ENCODE data around the gene CASKIN1.
"Not testable (repeated sequence)": the region's sequence is repeated elsewhere in the genome, so short reads cannot be mapped to it uniquely, and the experiment has no call there.

CASKIN1 gene

DNA sequence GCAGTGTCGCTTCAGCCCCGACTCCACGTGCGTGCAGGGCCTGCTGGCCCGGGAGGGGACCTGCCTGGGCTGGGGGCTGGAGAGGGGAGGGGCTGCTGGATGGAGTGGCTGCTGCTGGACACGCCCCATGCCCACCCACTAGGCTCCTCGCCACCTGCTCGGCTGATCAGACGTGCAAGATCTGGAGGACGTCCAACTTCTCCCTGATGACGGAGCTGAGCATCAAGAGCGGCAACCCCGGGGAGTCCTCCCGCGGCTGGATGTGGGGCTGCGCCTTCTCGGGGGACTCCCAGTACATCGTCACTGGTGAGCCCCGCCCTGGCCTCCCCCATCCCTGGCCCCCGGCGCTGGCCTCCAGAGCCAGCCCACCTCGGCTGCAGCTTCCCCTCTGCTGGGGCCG lies 11.9 kb upstream of the CASKIN1 start:
- Mint-ChIP-seq H3K4me1 (peaks cover 37% of the 10 kb centered on the region), H3K9me3 (no peaks in the 10 kb centered on the region), H3K36me3 (ENCODE audit: low read depth) (peaks cover 28% of the 10 kb centered on the region), H3K27me3 (no peaks in the 10 kb centered on the region), H3K27ac (no peak overlapping the region), H3K4me3 (no peak overlapping the region)
- DNase-seq (no peak), ATAC-seq (no peak)

DNA sequence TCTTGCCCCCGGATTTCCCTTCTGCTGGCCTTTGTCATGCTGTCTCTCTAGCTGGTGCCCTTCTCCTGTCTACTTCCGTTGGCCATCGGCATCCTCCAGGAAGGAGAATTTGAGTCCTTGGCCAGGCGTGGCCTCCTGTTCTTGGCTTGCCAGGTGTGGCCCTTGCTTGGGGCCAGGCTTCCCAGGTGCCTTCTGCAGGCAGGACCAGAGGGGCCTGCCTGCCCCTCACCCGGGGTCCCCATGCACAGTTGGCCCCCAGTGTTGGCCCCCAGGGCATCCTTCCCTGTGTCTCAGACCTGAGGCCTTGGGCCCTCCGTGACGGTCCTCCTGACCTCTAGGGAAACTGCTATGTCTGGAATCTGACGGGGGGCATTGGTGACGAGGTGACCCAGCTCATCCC lies 11.5 kb upstream of the CASKIN1 start:
- H3K36me3 Mint-ChIP-seq (ENCODE audit: low read depth): peaks cover 26% of the 10 kb centered on the region
- peak overlapping the region; percentile 87 for H3K4me3 Mint-ChIP-seq
- H3K9me3 Mint-ChIP-seq: no peaks in the 10 kb centered on the region
- H3K27ac Mint-ChIP-seq: peak overlapping the region; percentile 30
- ATAC-seq: no peak
- DNase-seq: no peak
- no peaks in the 10 kb centered on the region for H3K27me3 Mint-ChIP-seq
- H3K4me1 Mint-ChIP-seq: peaks cover 33% of the 10 kb centered on the region

DNA sequence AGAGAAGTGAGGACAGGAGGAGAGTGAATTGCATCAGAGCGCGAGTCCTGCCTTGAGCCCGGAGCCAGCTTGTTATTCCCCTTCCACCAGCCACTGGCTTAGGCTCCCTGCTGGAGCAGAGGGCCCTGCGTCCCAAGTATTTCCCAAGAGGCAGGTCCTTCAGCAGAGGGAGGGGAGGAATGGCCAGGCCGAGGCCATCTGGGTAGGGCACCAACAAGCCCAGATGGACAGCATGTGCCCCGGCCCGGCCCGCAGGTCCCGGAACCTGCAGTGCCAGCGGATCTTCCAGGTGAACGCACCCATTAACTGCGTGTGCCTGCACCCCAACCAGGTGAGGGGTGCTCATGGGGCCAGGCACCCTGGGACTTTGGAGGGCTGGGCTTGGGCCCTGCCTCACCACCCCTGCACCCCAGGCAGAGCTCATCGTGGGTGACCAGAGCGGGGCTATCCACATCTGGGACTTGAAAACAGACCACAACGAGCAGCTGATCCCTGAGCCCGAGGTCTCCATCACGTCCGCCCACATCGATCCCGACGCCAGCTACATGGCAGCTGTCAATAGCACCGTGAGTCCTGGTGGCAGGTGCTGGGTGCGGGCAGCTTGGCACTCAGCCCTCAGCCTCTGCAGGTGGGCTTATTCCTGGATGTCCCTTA lies 10.5 kb upstream of the CASKIN1 start:
- ATAC-seq (no peak), DNase-seq (no peak)
- Mint-ChIP-seq H3K9me3 (no peaks in the 10 kb centered on the region), H3K27me3 (no peaks in the 10 kb centered on the region), H3K4me3 (peak overlapping the region; percentile 87), H3K36me3 (ENCODE audit: low read depth) (peaks cover 18% of the 10 kb centered on the region), H3K4me1 (peaks cover 26% of the 10 kb centered on the region), H3K27ac (peak overlapping the region; percentile 88)

- peak overlapping the region; percentile 87 for H3K4me3 Mint-ChIP-seq
- peaks cover 18% of the 10 kb centered on the region for H3K36me3 Mint-ChIP-seq (ENCODE audit: low read depth)
- no peaks in the 10 kb centered on the region for H3K27me3 Mint-ChIP-seq
- peaks cover 25% of the 10 kb centered on the region for H3K4me1 Mint-ChIP-seq
- DNase-seq (no peak), ATAC-seq (no peak)
- H3K9me3 Mint-ChIP-seq: no peaks in the 10 kb centered on the region
- peak overlapping the region; percentile 88 for H3K27ac Mint-ChIP-seq
Measured at GRCh38 chr16:2206420-2206779, 10.0 kb upstream of the CASKIN1 start.

GRCh38 chr16:2205967-2206313 lies 9.5 kb upstream of the CASKIN1 start:
- Mint-ChIP-seq H3K9me3 (no peaks in the 10 kb centered on the region), H3K27me3 (no peaks in the 10 kb centered on the region), H3K4me1 (peaks cover 25% of the 10 kb centered on the region), H3K36me3 (ENCODE audit: low read depth) (peaks cover 18% of the 10 kb centered on the region), H3K4me3 (peak overlapping the region; percentile 87), H3K27ac (peak overlapping the region; percentile 88)
- no peak for DNase-seq
- ATAC-seq: peak; percentile 8

DNA sequence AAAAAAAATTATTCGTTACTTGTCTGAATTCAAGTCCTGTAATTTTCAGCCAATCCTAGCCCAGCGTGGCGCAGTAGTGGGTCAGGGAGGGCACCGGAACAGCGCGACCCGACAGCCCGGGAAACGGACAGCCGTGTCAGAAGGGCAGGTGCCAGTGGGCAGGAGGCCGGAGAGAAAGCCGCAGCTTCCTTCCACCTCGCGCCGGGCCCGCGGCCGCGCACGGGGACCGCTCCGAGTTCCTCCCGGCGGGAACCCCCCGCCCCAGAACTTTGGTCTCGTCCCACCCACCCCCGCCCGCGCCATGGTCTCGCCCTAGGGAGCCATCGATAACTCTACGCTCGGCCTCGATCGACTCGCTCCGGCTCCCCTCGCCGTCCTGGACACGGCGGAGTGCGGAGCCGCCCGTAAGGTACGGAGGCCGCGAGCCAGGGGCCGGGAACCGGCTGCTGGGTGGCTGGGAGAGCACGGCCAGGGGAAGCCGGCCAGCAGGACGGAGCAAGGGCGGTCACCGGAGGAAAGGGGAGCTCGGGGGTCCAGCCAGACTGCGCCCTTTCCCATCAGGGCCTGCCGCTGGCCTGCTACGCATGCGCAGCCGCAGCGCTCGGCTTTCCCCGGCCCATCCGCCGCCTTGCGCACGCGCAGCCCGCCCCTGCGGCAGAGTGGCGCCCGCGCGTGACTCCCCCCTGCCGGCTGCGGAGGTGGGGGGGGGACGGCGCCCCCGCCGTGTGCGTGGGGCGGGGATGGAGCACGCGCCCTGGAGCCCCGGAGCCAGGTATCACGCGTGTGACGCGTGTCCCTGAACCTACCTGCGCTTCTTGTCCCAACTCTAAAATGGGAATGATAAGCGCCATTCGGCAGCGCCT lies 8.9 kb upstream of the CASKIN1 start, which contains the start of gene MLST8:
TSS of gene MLST8 (plus strand) at position 351 of the 863 bp plus-strand sequence. CDS start 632 bp downstream, outside the sequence.
- ATAC-seq (peak; percentile 75), DNase-seq (peak; percentile 90)
- Mint-ChIP-seq H3K27ac (peak within 1 kb of the TSS; percentile 88), H3K27me3 (peaks cover under 1% of the 10 kb centered on the region), H3K9me3 (no peaks in the 10 kb centered on the region), H3K4me3 (peak within 1 kb of the TSS; percentile 87), H3K4me1 (peaks cover 25% of the 10 kb centered on the region), H3K36me3 (ENCODE audit: low read depth) (peaks cover 18% of the 10 kb centered on the region)

GRCh38 chr16:2204416-2205103 lies 8.2 kb upstream of the CASKIN1 start:
- Mint-ChIP-seq H3K4me1 (peaks cover 25% of the 10 kb centered on the region), H3K36me3 (ENCODE audit: low read depth) (peaks cover 18% of the 10 kb centered on the region), H3K4me3 (peak overlapping the region; percentile 87), H3K9me3 (no peaks in the 10 kb centered on the region), H3K27me3 (peaks cover 3% of the 10 kb centered on the region), H3K27ac (peak overlapping the region; percentile 78)
- DNase-seq (no peak), ATAC-seq (no peak)

- not testable (repeated sequence) for H3K9me3 Mint-ChIP-seq, DNase-seq, ATAC-seq
- Mint-ChIP-seq H3K36me3 (ENCODE audit: low read depth) (peaks cover 17% of the 10 kb centered on the region), H3K4me3 (peak overlapping the region; percentile 36), H3K27ac (peak overlapping the region; percentile 14), H3K27me3 (peaks cover 12% of the 10 kb centered on the region), H3K4me1 (peaks cover 25% of the 10 kb centered on the region)
Measured at GRCh38 chr16:2203119-2203688, 6.8 kb upstream of the CASKIN1 start.

DNA sequence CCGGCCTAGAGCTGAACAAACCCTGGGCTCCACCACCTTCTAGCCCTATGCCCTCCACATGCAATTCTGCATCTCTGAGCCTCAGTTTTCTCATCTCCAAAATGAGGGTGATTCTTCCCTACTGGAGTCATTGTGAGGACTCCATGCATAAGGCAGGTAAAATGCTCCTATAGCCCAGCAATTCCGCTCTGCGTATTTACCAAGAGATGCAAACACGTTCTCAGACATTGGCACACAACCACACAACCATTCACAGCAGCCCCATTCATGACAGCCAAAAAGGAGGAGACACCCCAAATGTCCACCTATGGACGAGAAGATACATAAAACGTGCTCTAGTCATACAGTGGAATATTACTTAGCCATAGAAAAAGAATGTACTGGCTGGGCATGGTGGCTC lies 3.9 kb upstream of the CASKIN1 start:
- no peak for DNase-seq
- no peak for ATAC-seq
- Mint-ChIP-seq H3K27ac (no peak overlapping the region), H3K4me3 (no peak overlapping the region), H3K27me3 (peaks cover 26% of the 10 kb centered on the region), H3K4me1 (peaks cover 11% of the 10 kb centered on the region), H3K36me3 (ENCODE audit: low read depth) (no peaks in the 10 kb centered on the region), H3K9me3 (no peaks in the 10 kb centered on the region)

- H3K27me3 Mint-ChIP-seq: peaks cover 30% of the 10 kb centered on the region
- H3K9me3 Mint-ChIP-seq: no peaks in the 10 kb centered on the region
- no peak overlapping the region for H3K4me3 Mint-ChIP-seq
Measured at GRCh38 chr16:2199621-2200139, 3.3 kb upstream of the CASKIN1 start.

GRCh38 chr16:2199095-2199494 lies 2.7 kb upstream of the CASKIN1 start:
- Mint-ChIP-seq H3K36me3 (ENCODE audit: low read depth) (no peaks in the 10 kb centered on the region), H3K27ac (no peak overlapping the region), H3K4me3 (no peak overlapping the region), H3K9me3 (no peaks in the 10 kb centered on the region), H3K27me3 (peaks cover 35% of the 10 kb centered on the region), H3K4me1 (peaks cover 8% of the 10 kb centered on the region)
- DNase-seq: no peak
- ATAC-seq: no peak

More at GRCh38 chr16:2199621-2200139, 3.3 kb upstream of the CASKIN1 start:
- H3K36me3 Mint-ChIP-seq (ENCODE audit: low read depth): no peaks in the 10 kb centered on the region
- ATAC-seq: no peak
- no peak overlapping the region for H3K27ac Mint-ChIP-seq
- H3K4me1 Mint-ChIP-seq: peaks cover 14% of the 10 kb centered on the region
- DNase-seq: no peak

GRCh38 chr16:2198283-2198682 lies 1.9 kb upstream of the CASKIN1 start:
- ATAC-seq (no peak), DNase-seq (no peak)
- no peaks in the 10 kb centered on the region for H3K9me3 Mint-ChIP-seq
- peaks cover 35% of the 10 kb centered on the region for H3K27me3 Mint-ChIP-seq
- no peaks in the 10 kb centered on the region for H3K36me3 Mint-ChIP-seq (ENCODE audit: low read depth)
- peaks cover 6% of the 10 kb centered on the region for H3K4me1 Mint-ChIP-seq
- no peak overlapping the region for H3K27ac Mint-ChIP-seq
- peak overlapping the region; percentile 32 for H3K4me3 Mint-ChIP-seq

DNA sequence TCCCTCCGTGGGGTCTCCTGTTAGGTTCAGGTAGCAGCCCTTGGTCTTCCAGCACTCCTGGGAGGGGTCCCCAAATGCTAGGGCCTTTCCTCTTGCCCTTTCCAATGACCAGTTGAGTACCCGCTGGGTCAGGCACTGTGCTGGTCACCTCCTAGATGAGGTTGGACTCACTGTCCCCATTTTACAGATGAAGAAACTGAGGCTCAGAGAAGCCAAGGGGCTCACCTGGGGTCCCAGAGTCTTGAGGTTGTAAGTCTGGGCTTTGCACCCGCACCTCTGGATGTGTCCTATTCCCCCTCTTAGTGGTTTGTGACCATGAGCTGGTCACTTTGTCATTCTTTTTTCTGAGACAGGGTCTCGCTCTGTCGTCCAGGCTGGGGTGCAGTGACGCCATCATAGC lies 1.4 kb upstream of the CASKIN1 start:
- Mint-ChIP-seq H3K36me3 (ENCODE audit: low read depth) (no peaks in the 10 kb centered on the region), H3K9me3 (no peaks in the 10 kb centered on the region), H3K4me1 (peaks cover 6% of the 10 kb centered on the region), H3K4me3 (peak overlapping the region; percentile 32), H3K27ac (no peak overlapping the region), H3K27me3 (peaks cover 35% of the 10 kb centered on the region)
- ATAC-seq (no peak), DNase-seq (no peak)

GRCh38 chr16:2196981-2197511 lies 641 bp upstream of the CASKIN1 start:
- Mint-ChIP-seq H3K36me3 (ENCODE audit: low read depth) (no peaks in the 10 kb centered on the region), H3K4me3 (peak overlapping the region; percentile 29), H3K27ac (no peak overlapping the region), H3K4me1 (peaks cover 6% of the 10 kb centered on the region), H3K27me3 (peaks cover 35% of the 10 kb centered on the region), H3K9me3 (no peaks in the 10 kb centered on the region)
- DNase-seq: no peak
- no peak for ATAC-seq
